Esophagus muscularis mucosa (tissue), 4 donors: ENCODE data around the gene NECTIN2. TPM values are rescaled to one million over a fixed set of nuclear protein-coding genes. Genes with fewer than 3 reads are reported as not detected.
A peak's percentile ranks its signal among the peaks of the same experiment; 100 is the strongest.

Experiments used
- DNase-seq: peaks from one replicate; pipeline ENCODE4 v3.0.0-alpha.2; 2017; ENCODE audit errors: extremely low spot score
- H3K27ac ChIP-seq, 4 donors: fragments of 200-600 bp; sonication (generic); replicated peaks in 1 of 4; 1 replicate in 3 of 4; 2 replicates in 1 of 4; pipeline ENCODE4 v1.5.1; 2016 to 2019; ENCODE audit warnings: mild to moderate bottlenecking in 1 of 4
- H3K27me3 ChIP-seq, 4 donors: fragments of 200-600 bp; sonication (generic); one replicate each; pipeline versions ENCODE4 v1.5.1 to v1.6.0; 2016 to 2019
- H3K36me3 ChIP-seq, 4 donors: fragments of 200-600 bp; sonication (generic); one replicate each; pipeline ENCODE4 v1.5.1; 2016 to 2019
- H3K4me1 ChIP-seq, 4 donors: fragments of 200-600 bp; sonication (generic); one replicate each; pipeline ENCODE4 v1.5.1; 2016 to 2019
- H3K4me3 ChIP-seq, 4 donors: fragments of 200-600 bp; sonication (generic); 1 replicate in 2 of 4; 2 replicates in 2 of 4; pipeline ENCODE4 v1.5.1; 2016 to 2019; ENCODE audit warnings: mild to moderate bottlenecking in 4 of 4, moderate library complexity in 1 of 4
- H3K9me3 ChIP-seq, 4 donors: fragments of 200-600 bp; sonication (generic); 1 replicate in 3 of 4; 2 replicates in 1 of 4; pipeline ENCODE4 v1.5.1; 2016 to 2019
- EP300 ChIP-seq: sonication (generic); formaldehyde crosslinking; IDR thresholded peaks from one replicate; pipeline ENCODE4 v1.6.1; 2017; ENCODE audit warnings: antibody characterized with exemption
- POLR2A ChIP-seq: fragments of 450-650 bp; IDR thresholded peaks from one replicate; pipeline ENCODE4 v1.6.1; 2017; ENCODE audit warnings: antibody characterized with exemption, moderate library complexity, mild to moderate bottlenecking, low read depth
- POLR2AphosphoS5 ChIP-seq, 2 donors: sonication (generic); formaldehyde crosslinking; IDR thresholded peaks; one replicate each; pipeline ENCODE4 v1.6.1; 2017; ENCODE audit warnings: antibody characterized with exemption in 2 of 2
- WGBS: methylation state at CpG from one replicate; pipeline ENCODE4 v1.1.5; 2018; 5-methylcytosine and 5-hydroxymethylcytosine counted together
- intact Hi-C: fragments of 100-400 bp; cut with DNase I; formaldehyde crosslinking; loops from one replicate; pipeline ENCODE4 v1.15.1; 2023
- total RNA-seq, 4 donors: library from RNA; depleted of rRNA; stranded (reverse); fragments of >200 nt; gene quantifications; one replicate each; pipeline versions ENCODE4 v1.1.0 to v1.2.1, GENCODE V29; 2016
- TF ChIP-seq, protein P1 (sequence below), 3 experiments: fragments of 200-600 bp in 2 of 3; fragments of 450-650 bp in 1 of 3; sonication (generic) in 2 of 3; IDR thresholded peaks; one replicate each; pipeline ENCODE4 v1.5.1; 2017 to 2019; ENCODE audit warnings: antibody characterized with exemption in 3 of 3, mild to moderate bottlenecking in 2 of 3, moderate library complexity in 1 of 3

Gene NECTIN2
- total RNA-seq, 4 donors from 2014 or later: 34.5 to 72.4 (median 60.1) TPM

DNA sequence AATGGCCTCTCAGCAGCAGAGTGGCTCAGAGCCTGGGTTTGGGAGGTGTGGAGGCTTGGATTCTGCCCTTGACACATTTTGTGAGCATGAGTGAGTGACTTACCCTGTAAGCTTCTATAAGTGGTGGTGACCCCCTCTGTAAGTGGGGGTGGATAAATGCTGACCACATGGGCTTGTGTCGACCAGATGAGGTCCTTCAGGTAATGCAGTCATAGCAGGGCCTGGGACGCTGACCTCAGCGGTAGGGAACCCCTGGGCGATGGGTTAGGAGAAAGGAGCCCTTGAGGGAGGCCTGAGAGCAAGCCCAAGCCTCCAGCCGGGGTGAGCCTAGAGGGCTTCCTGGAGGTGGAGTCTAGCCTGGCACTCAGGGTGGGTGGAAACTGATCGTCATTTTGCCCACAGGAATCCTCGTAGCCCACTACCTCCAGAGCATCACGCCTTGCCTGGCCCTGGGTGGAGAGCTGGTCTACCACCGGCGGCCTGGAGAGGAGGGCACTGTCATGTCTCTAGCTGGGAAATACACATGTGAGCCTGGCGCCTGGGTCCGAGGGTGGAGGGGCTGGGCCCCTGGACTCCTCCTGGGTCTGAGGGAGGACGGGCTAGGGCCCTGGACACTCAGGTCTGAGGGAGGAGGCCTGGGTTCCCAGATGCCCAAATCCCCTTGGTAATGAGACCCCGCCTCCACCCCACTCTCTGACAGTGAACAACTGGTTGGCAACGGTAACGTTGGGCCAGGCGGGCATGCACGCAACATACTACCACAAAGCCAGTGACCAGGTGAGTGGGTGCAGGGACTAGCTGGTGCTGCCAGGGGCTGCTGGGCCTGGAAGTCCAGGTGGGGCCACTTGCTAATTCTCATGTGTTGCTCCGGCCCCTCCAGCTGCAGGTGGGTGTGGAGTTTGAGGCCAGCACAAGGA is 54.5 kb downstream of the NECTIN2 start:
- no peaks in the 10 kb centered on the region for H3K9me3 ChIP-seq
- no peak for TF ChIP-seq POLR2AphosphoS5 (IDR thresholded peaks at IDR 0.05)
- no peak for TF ChIP-seq POLR2A
- TF ChIP-seq EP300: no peak
- TF ChIP-seq, protein P1, sequence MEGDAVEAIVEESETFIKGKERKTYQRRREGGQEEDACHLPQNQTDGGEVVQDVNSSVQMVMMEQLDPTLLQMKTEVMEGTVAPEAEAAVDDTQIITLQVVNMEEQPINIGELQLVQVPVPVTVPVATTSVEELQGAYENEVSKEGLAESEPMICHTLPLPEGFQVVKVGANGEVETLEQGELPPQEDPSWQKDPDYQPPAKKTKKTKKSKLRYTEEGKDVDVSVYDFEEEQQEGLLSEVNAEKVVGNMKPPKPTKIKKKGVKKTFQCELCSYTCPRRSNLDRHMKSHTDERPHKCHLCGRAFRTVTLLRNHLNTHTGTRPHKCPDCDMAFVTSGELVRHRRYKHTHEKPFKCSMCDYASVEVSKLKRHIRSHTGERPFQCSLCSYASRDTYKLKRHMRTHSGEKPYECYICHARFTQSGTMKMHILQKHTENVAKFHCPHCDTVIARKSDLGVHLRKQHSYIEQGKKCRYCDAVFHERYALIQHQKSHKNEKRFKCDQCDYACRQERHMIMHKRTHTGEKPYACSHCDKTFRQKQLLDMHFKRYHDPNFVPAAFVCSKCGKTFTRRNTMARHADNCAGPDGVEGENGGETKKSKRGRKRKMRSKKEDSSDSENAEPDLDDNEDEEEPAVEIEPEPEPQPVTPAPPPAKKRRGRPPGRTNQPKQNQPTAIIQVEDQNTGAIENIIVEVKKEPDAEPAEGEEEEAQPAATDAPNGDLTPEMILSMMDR (IDR thresholded peaks at IDR 0.05): no peak
- H3K4me1 ChIP-seq: peaks cover 6 to 20% (median 12%) of the 10 kb centered on the region in 4 donors
- no peak for DNase-seq
- no peak overlapping the region for H3K4me3 ChIP-seq
- peaks cover 4 to 15% (median 8%) of the 10 kb centered on the region in 4 donors for H3K27me3 ChIP-seq
- WGBS: 91% methylated on average over 18 of the region's 19 CpGs
- intact Hi-C loops: loop anchor here (5.0 kb wide), 2 partner anchors 352 to 437 kb away; partner anchors contain the start of gene MARK4
- peaks cover 38 to 79% (median 72%) of the 10 kb centered on the region in 4 donors for H3K36me3 ChIP-seq
- H3K27ac ChIP-seq: no peak overlapping the region

DNA sequence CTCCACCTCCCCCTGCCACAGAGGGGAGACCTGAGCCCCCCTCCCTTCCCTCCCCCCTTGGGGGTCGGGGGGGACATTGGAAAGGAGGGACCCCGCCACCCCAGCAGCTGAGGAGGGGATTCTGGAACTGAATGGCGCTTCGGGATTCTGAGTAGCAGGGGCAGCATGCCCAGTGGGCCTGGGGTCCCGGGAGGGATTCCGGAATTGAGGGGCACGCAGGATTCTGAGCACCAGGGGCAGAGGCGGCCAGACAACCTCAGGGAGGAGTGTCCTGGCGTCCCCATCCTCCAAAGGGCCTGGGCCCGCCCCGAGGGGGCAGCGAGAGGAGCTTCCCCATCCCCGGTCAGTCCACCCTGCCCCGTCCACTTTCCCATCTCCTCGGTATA is 57.1 kb downstream of the NECTIN2 start:
- Histone ChIP-seq H3K4me3 (no peak overlapping the region), H3K36me3 (peaks cover 19 to 53% (median 46%) of the 10 kb centered on the region in 4 donors), H3K27ac (no peak overlapping the region), H3K4me1 (peaks cover 9 to 31% (median 22%) of the 10 kb centered on the region in 4 donors), H3K9me3 (no peaks in the 10 kb centered on the region), H3K27me3 (peaks cover 7 to 41% (median 25%) of the 10 kb centered on the region in 4 donors)
- WGBS: 76% methylated on average over 12 of the region's 15 CpGs
- TF ChIP-seq, protein P1 (IDR thresholded peaks at IDR 0.05): no peak
- no peak for TF ChIP-seq POLR2AphosphoS5 (IDR thresholded peaks at IDR 0.05)
- no peak for TF ChIP-seq POLR2A
- no peak for TF ChIP-seq EP300
- DNase-seq: no peak
- intact Hi-C loops: loop anchor here (5.0 kb wide), 2 partner anchors 349 to 434 kb away; partner anchors contain the start of gene MARK4

DNA sequence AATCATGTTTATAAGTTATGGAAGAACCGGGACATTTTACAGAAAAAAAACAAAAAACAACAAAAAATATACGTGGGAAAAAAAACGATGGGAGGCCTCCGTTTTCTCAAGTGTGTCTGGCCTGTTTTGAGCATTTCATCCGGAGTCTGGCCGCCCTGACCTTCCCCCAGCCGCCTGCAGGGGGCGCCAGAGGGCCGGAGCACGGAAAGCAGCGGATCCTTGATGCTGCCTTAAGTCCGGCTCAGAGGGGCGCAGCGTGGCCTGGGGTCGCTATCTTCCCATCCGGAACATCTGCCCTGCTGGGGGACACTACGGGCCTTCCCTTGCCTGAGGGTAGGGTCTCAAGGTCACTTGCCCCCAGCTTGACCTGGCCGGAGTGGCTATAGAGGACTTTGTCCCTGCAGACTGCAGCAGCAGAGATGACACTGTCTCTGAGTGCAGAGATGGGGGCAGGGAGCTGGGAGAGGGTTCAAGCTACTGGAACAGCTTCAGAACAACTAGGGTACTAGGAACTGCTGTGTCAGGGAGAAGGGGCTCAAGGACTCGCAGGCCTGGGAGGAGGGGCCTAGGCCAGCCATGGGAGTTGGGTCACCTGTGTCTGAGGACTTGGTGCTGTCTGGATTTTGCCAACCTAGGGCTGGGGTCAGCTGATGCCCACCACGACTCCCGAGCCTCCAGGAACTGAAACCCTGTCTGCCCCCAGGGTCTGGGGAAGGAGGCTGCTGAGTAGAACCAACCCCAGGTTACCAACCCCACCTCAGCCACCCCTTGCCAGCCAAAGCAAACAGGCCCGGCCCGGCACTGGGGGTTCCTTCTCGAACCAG is 57.7 kb downstream of the NECTIN2 start:
- WGBS: 16% methylated on average over 19 of the region's 24 CpGs
- Histone ChIP-seq H3K4me3 (no peak overlapping the region), H3K9me3 (no peaks in the 10 kb centered on the region), H3K4me1 (peaks cover 9 to 31% (median 22%) of the 10 kb centered on the region in 4 donors), H3K27me3 (peaks cover 7 to 46% (median 25%) of the 10 kb centered on the region in 4 donors), H3K27ac (no peak overlapping the region), H3K36me3 (peaks cover 19 to 47% (median 40%) of the 10 kb centered on the region in 4 donors)
- TF ChIP-seq, protein P1 (IDR thresholded peaks at IDR 0.05): peak in 2 of 3 experiments; percentile 96 to 99
- no peak for TF ChIP-seq POLR2A
- TF ChIP-seq POLR2AphosphoS5 (IDR thresholded peaks at IDR 0.05): peak in 1 of 2 donors; percentile 24
- no peak for TF ChIP-seq EP300
- intact Hi-C loops: loop anchor here (1.0 to 5.0 kb wide), 3 partner anchors 47 to 433 kb away; partner anchors contain the start of gene MARK4
- DNase-seq: peak; percentile 93

DNA sequence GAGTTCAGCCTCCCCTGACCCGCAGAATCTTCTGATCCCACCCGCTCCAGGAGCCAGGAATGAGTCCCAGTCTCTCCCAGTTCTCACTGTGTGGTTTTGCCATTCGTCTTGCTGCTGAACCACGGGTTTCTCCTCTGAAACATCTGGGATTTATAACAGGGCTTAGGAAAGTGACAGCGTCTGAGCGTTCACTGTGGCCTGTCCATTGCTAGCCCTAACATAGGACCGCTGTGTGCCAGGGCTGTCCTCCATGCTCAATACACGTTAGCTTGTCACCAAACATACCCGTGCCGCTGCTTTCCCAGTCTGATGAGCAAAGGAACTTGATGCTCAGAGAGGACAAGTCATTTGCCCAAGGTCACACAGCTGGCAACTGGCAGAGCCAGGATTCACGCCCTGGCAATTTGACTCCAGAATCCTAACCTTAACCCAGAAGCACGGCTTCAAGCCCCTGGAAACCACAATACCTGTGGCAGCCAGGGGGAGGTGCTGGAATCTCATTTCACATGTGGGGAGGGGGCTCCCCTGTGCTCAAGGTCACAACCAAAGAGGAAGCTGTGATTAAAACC is 58.4 kb downstream of the NECTIN2 start:
- H3K4me3 ChIP-seq: no peak overlapping the region
- peaks cover 19 to 40% (median 37%) of the 10 kb centered on the region in 4 donors for H3K36me3 ChIP-seq
- intact Hi-C loops: loop anchor here (1.0 to 5.0 kb wide), 3 partner anchors 47 to 433 kb away; partner anchors contain the start of gene MARK4
- H3K27ac ChIP-seq: no peak overlapping the region
- peaks cover 9 to 31% (median 22%) of the 10 kb centered on the region in 4 donors for H3K4me1 ChIP-seq
- TF ChIP-seq, protein P1 (IDR thresholded peaks at IDR 0.05): no peak
- TF ChIP-seq POLR2AphosphoS5 (IDR thresholded peaks at IDR 0.05) (peak in 1 of 2 donors; percentile 7), POLR2A (no peak)
- no peak for DNase-seq
- no peaks in the 10 kb centered on the region for H3K9me3 ChIP-seq
- WGBS: 71% methylated on average over 2 of the region's 12 CpGs
- H3K27me3 ChIP-seq: peaks cover 7 to 49% (median 25%) of the 10 kb centered on the region in 4 donors
